ENCODE measurements around the gene NYAP1. TPM values are rescaled to one million over a fixed set of nuclear protein-coding genes. Genes with fewer than 3 reads are reported as not detected.
"Not testable (repeated sequence)": the region's sequence is repeated elsewhere in the genome, so short reads cannot be mapped to it uniquely, and the experiment has no call there.

The NYAP1 gene
- total RNA-seq, 2 donors from 2014 or later, result not detected

- Mint-ChIP-seq H3K9me3 (no peaks in the 10 kb centered on the region), H3K4me3 (peak overlapping the region; percentile 40), H3K27me3 (peaks cover 28 to 34% of the 10 kb centered on the region in 2 donors), H3K4me1 (ENCODE audit: low read depth in 2 of 2) (peaks cover 4 to 9% of the 10 kb centered on the region in 2 donors), H3K36me3 (no peaks in the 10 kb centered on the region), H3K27ac (no peak overlapping the region)
- ATAC-seq (peak; percentile 65 to 73), DNase-seq (ENCODE audit: low spot score) (no peak)
Observed at GRCh38 chr7:100493476-100494264, 9.9 kb downstream of the NYAP1 start.

- Mint-ChIP-seq H3K4me3 (no peak overlapping the region), H3K27me3 (peaks cover 22 to 34% of the 10 kb centered on the region in 2 donors), H3K9me3 (no peaks in the 10 kb centered on the region), H3K27ac (no peak overlapping the region), H3K36me3 (no peaks in the 10 kb centered on the region), H3K4me1 (ENCODE audit: low read depth in 2 of 2) (peaks cover 4 to 9% of the 10 kb centered on the region in 2 donors)
- ATAC-seq, result no peak
- DNase-seq (ENCODE audit: low spot score), result no peak
Observed at GRCh38 chr7:100496509-100496908, 12.8 kb downstream of the NYAP1 start.

DNA sequence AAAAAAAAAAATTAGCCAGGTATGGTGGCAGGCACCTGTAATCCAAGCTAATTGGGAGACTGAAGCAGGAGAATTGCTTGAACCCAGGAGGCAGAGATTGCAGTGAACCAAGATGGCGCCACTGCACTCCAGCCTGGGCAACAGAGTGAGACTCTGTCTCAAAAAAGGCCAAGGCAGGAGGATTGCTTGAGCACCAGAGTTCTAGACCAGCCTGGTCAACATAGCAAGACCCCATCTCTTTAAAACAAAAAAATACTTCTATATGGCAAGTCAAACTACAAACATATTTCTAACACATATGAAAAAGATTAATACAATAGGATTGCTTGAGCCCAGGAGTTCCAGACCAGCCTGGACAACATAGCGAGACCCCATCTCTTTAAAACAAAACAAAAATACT lies 17.0 kb downstream of the NYAP1 start:
- H3K9me3 Mint-ChIP-seq; H3K4me1 Mint-ChIP-seq (ENCODE audit: low read depth in 2 of 2); ATAC-seq; DNase-seq (ENCODE audit: low spot score); H3K27me3 Mint-ChIP-seq; H3K4me3 Mint-ChIP-seq; H3K27ac Mint-ChIP-seq; H3K36me3 Mint-ChIP-seq: not testable (repeated sequence)

- H3K27me3 Mint-ChIP-seq, result peaks cover 8 to 11% of the 10 kb centered on the region in 2 donors
- H3K4me1 Mint-ChIP-seq (ENCODE audit: low read depth in 2 of 2); H3K36me3 Mint-ChIP-seq; ATAC-seq; H3K4me3 Mint-ChIP-seq; DNase-seq (ENCODE audit: low spot score); H3K9me3 Mint-ChIP-seq; H3K27ac Mint-ChIP-seq: not testable (repeated sequence)
Observed at GRCh38 chr7:100504031-100504430, 20.3 kb downstream of the NYAP1 start.

DNA sequence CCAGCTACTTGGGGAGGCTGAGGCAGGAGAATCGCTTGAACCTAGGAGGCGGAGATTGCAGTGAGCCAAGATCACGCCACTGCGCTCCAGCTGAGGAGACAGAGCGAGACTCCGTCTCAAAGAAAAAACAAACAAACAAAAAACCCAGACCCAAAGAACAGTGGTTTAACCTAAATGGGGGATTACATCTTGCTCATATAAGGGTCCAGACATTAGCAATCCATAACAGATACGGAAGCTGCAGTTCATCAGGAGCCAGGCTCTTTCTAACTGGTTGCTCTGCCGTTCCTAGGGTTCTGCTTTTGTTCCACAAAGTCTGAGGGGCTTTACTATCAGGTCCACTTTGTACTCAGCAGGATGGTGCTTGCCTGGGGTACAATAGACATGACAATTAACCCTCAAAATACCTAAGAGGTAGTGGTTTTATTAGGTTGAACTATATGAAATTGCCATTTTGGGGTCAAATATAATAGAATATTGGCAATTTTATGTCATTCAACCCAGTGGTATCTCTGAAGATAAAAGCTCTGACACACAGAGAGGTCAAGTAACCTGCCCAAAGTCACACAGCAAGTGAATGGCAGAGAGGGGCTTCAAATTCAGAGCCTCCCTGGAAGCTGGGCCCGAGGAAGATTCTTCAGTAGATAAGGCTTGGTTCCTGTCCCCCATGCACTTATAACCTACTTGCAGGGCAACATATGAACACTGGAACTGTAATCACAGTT lies 21.3 kb downstream of the NYAP1 start:
- no peak for ATAC-seq
- Mint-ChIP-seq H3K4me1 (ENCODE audit: low read depth in 2 of 2) (no peaks in the 10 kb centered on the region), H3K36me3 (no peaks in the 10 kb centered on the region), H3K27ac (no peak overlapping the region), H3K27me3 (peaks cover 8 to 15% of the 10 kb centered on the region in 2 donors), H3K4me3 (no peak overlapping the region), H3K9me3 (no peaks in the 10 kb centered on the region)
- DNase-seq (ENCODE audit: low spot score), result no peak

- Mint-ChIP-seq H3K4me1 (ENCODE audit: low read depth in 2 of 2) (no peaks in the 10 kb centered on the region), H3K9me3 (no peaks in the 10 kb centered on the region), H3K4me3 (no peak overlapping the region), H3K27ac (no peak overlapping the region), H3K36me3 (no peaks in the 10 kb centered on the region), H3K27me3 (peaks cover 18% of the 10 kb centered on the region in 2 donors)
- no peak for DNase-seq (ENCODE audit: low spot score)
- ATAC-seq, result no peak
Observed at GRCh38 chr7:100506356-100506923, 22.7 kb downstream of the NYAP1 start.

GRCh38 chr7:100509231-100509630 lies 25.5 kb downstream of the NYAP1 start:
- H3K27me3 Mint-ChIP-seq, result peaks cover 23 to 27% of the 10 kb centered on the region in 2 donors
- DNase-seq (ENCODE audit: low spot score), result no peak
- ATAC-seq, result no peak
- H3K4me1 Mint-ChIP-seq (ENCODE audit: low read depth in 2 of 2), result no peaks in the 10 kb centered on the region
- no peaks in the 10 kb centered on the region for H3K36me3 Mint-ChIP-seq
- H3K4me3 Mint-ChIP-seq, result no peak overlapping the region
- no peaks in the 10 kb centered on the region for H3K9me3 Mint-ChIP-seq
- no peak overlapping the region for H3K27ac Mint-ChIP-seq

DNA sequence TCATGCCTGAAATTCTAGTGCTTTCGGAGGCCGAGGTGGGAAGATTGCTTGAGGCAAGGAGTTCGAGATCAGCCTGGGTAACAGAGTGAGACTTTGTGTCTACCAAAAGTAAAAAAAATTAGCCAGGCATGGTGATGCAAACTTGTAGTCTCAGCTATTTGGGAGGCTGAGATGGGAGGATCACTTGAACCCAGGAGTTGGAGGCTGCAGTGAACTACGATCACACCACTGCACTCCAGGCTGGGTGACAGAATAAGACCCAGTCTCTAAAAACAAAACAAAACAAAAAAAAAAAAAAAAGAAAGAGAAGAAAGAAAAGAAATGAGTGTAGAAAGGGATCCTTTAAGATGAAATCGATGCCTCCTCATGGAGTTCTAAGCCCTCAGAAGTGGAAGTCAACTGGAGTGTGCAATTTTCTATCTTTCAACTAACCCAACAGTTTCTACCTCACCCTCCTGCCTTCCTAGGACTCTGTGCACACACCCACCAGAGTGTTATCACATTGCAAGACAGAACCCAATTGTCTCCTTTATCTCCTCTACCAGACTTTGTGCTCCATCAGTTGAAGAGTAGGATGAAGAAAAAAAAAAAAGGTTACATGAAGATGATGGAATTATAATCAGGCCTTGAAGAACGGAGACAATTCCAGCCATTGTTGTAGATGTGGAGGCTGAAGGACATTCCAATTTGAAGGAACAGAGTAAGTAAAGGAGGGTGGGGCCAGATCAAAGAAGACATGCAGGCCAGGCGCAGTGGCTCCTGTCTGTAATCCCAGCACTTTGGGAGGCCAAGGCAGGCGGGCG lies 26.9 kb downstream of the NYAP1 start:
- no peaks in the 10 kb centered on the region for H3K9me3 Mint-ChIP-seq

GRCh38 chr7:100513212-100513810 lies 29.6 kb downstream of the NYAP1 start:
- Mint-ChIP-seq H3K36me3 (no peaks in the 10 kb centered on the region), H3K27ac (peak overlapping the region in 1 of 2 donors; percentile 64), H3K27me3 (peaks cover 16 to 20% of the 10 kb centered on the region in 2 donors), H3K4me3 (no peak overlapping the region), H3K4me1 (ENCODE audit: low read depth in 2 of 2) (peaks cover 14 to 17% of the 10 kb centered on the region in 2 donors), H3K9me3 (no peaks in the 10 kb centered on the region)
- ATAC-seq, result no peak
- no peak for DNase-seq (ENCODE audit: low spot score)

More for the DNA sequence above, 26.9 kb downstream of the NYAP1 start:
- Mint-ChIP-seq H3K36me3 (no peaks in the 10 kb centered on the region), H3K27me3 (peaks cover 23 to 27% of the 10 kb centered on the region in 2 donors), H3K4me3 (no peak overlapping the region), H3K27ac (no peak overlapping the region), H3K4me1 (ENCODE audit: low read depth in 2 of 2) (peaks cover 3 to 5% of the 10 kb centered on the region in 2 donors)
- no peak for DNase-seq (ENCODE audit: low spot score)
- no peak for ATAC-seq

DNA sequence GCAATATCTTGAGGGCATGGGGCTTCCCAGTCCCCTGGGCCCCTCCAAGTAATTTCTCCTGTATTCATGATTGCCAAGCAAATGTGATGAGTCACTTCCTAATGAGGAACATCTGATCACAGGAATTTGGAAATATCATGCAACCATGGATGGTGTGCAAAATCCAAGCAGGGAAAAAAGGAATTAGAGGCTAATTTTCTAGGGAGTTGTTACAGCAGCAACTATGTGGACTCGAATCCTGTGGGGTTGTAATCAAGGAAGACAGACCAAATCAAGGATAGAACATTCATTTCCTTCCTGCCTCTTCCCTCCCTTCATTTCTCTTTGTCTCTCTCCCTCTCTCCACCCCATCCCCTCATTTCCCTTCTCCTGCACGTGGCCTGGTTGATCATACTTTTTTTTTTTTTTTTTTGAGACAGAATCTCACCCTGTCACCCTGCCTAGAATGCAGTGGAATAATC lies 31.4 kb downstream of the NYAP1 start:
- DNase-seq (ENCODE audit: low spot score) (no peak), ATAC-seq (no peak)
- H3K27me3 Mint-ChIP-seq, result peaks cover 12 to 20% of the 10 kb centered on the region in 2 donors
- H3K4me1 Mint-ChIP-seq (ENCODE audit: low read depth in 2 of 2), result peaks cover 14 to 17% of the 10 kb centered on the region in 2 donors
- no peak overlapping the region for H3K4me3 Mint-ChIP-seq
- no peaks in the 10 kb centered on the region for H3K9me3 Mint-ChIP-seq
- no peaks in the 10 kb centered on the region for H3K36me3 Mint-ChIP-seq
- H3K27ac Mint-ChIP-seq, result peak overlapping the region in 1 of 2 donors; percentile 1

DNA sequence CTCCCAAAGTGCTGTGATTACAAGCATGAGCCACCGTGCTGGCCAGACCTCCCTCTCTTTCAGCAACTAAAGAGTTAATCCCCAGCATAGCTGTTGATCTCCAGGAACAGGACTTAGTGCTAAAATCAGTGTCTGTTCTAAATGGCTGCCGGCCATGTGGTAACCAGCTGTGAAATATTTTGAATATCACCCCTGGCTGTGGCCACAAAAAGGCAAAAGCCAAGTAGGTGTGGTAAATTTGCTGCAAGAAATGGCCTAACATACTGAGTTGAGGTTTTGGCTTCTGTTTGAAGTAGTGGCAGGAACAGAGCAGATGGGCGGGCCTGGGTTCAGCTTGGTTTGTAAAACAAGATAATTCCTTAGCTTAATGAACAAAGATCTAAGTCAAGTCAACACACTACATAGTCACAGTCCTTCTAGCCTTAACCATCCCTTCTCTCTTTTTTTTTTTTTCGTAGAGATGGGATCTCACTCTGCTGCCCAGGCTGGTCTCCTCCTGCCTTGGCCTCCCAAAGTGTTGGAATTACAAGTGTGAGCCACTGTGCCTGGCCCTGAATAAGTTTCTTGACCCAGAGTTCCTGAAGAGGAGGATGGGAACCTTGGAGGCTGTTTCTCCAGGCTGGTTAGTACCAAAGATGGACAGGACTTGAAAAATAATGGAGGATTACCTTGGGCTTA lies 32.5 kb downstream of the NYAP1 start:
- H3K36me3 Mint-ChIP-seq, result no peaks in the 10 kb centered on the region
- H3K27me3 Mint-ChIP-seq, result peaks cover 9 to 10% of the 10 kb centered on the region in 2 donors
- no peaks in the 10 kb centered on the region for H3K9me3 Mint-ChIP-seq
- H3K4me1 Mint-ChIP-seq (ENCODE audit: low read depth in 2 of 2), result peaks cover 14 to 17% of the 10 kb centered on the region in 2 donors
- H3K4me3 Mint-ChIP-seq, result peak overlapping the region; percentile 31
- ATAC-seq (peak; percentile 94 to 98), DNase-seq (ENCODE audit: low spot score) (peak; percentile 81)
- H3K27ac Mint-ChIP-seq, result peak overlapping the region in 1 of 2 donors; percentile 1

DNA sequence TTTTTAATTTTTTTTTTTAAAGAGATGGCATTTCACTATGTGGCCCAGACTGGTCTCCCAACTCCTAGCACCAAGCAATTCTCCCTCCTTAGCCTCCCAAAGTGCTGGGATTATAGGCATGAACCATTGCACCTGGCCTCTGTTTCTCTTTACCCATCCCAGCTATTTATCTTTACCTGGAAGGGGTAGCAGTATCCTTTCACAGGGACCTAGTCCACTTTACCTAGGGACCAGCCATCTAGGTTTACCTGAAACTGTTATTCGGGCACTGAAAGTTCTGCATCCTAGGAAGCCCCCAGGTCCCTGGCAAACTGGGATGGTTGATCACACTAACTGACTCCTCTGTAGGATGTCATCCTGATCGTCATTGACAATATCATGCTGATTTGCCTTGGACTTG lies 33.6 kb downstream of the NYAP1 start:
- Mint-ChIP-seq H3K36me3 (no peaks in the 10 kb centered on the region), H3K27ac (no peak overlapping the region), H3K27me3 (peaks cover 10 to 13% of the 10 kb centered on the region in 2 donors), H3K4me3 (no peak overlapping the region), H3K4me1 (ENCODE audit: low read depth in 2 of 2) (peaks cover 14 to 17% of the 10 kb centered on the region in 2 donors), H3K9me3 (no peaks in the 10 kb centered on the region)
- DNase-seq (ENCODE audit: low spot score), result no peak
- no peak for ATAC-seq
